GM12878 (cell line): ENCODE results near the gene PTPRU. TPM values are rescaled to one million over a fixed set of nuclear protein-coding genes. Genes with fewer than 3 reads are reported as not detected.

Source experiments
- ATAC-seq: fragments of 200-7000 bp; cut with Tn5 transposase; 3 replicates; pipeline ENCODE4 v1.9.1; 2020; ENCODE audit warnings: mild to moderate bottlenecking, moderate library complexity
- BruUV-seq: library from RNA; stranded (reverse); fragments of 400-500 nt; replicated peaks from 2 replicates; lab custom pipeline; 2021; lab: Mats Ljungman, UMichigan
- CTCF ChIA-PET: fragments of 300-600 bp; sonication (Branson Sonifier 250); formaldehyde crosslinking; extraction: SDS; loops from one replicate; lab custom pipeline; 2021; ENCODE audit warnings: inconsistent platforms; lab: Yijun Ruan, JAX
- POLR2A ChIA-PET: fragments of 350-600 bp; formaldehyde crosslinking; extraction: SDS; loops from one replicate; lab custom pipeline; 2021; ENCODE audit warnings: inconsistent platforms; lab: Charles Lee
- RAD21 ChIA-PET: fragments of 300-600 bp; sonication (Branson Sonifier 250); formaldehyde crosslinking; loops from one replicate; lab custom pipeline; 2023; ENCODE audit warnings: antibody characterized with exemption; ENCODE audit not compliant: unreplicated experiment; lab: Charles Lee
- SMC1A ChIA-PET: fragments of 300-600 bp; sonication (Branson Sonifier 250); formaldehyde crosslinking; loops from one replicate; lab custom pipeline; 2023; ENCODE audit not compliant: unreplicated experiment, uncharacterized antibody; lab: Charles Lee
- DNase-seq: peaks from one replicate; pipeline ENCODE4 v3.0.0-alpha.2; 2011; ENCODE audit warnings: low read depth, low spot score
- FAIRE-seq: peaks from 3 replicates; lab custom pipeline; 2011; peaks lifted over from hg19 to GRCh38; lab: Jason Lieb, UNC
- H2AFZ ChIP-seq: 2 replicates; pipeline ENCODE4 v1.6.0; 2011; ENCODE audit warnings: low read depth, low read length, control low read depth; ENCODE audit not compliant: control insufficient read depth
- H3K27ac ChIP-seq: 2 replicates; pipeline ENCODE4 v1.5.1; 2011; ENCODE audit warnings: control low read depth; ENCODE audit not compliant: control insufficient read depth, insufficient read depth
- H3K27me3 ChIP-seq, 2 experiments: replicated peaks in 1 of 2; 2 replicates each; pipeline versions ENCODE4 v1.6.0 to v1.6.1; 2011; ENCODE audit warnings: low read length in 1 of 2; ENCODE audit not compliant: control insufficient read depth in 2 of 2, insufficient read depth in 2 of 2
- H3K36me3 ChIP-seq, 2 experiments: 2 replicates each; pipeline ENCODE4 v1.5.1; 2011; ENCODE audit warnings: low read length in 1 of 2; ENCODE audit not compliant: control insufficient read depth in 2 of 2, insufficient read depth in 2 of 2
- H3K4me1 ChIP-seq: 2 replicates; pipeline ENCODE4 v1.6.1; 2011; ENCODE audit warnings: mild to moderate bottlenecking, low read length, moderate library complexity, mixed read lengths; ENCODE audit not compliant: control insufficient read depth, insufficient read depth
- H3K4me2 ChIP-seq: 2 replicates; pipeline ENCODE4 v1.6.0; 2011; ENCODE audit warnings: control low read depth; ENCODE audit not compliant: control insufficient read depth, insufficient read depth
- H3K4me3 ChIP-seq: fragments of 200-600 bp; sonication (generic); 2 replicates; pipeline ENCODE4 v1.5.1; 2016
- H3K79me2 ChIP-seq: 2 replicates; pipeline ENCODE4 v1.6.0; 2011; ENCODE audit warnings: low read length; ENCODE audit not compliant: control insufficient read depth, insufficient read depth
- H3K9ac ChIP-seq: 2 replicates; pipeline ENCODE4 v1.8.0; 2011; ENCODE audit warnings: low read length, control low read depth, mixed read lengths; ENCODE audit not compliant: control insufficient read depth, insufficient read depth
- H3K9me3 ChIP-seq: replicated peaks from 3 replicates; pipeline ENCODE4 v1.5.1; 2011; ENCODE audit warnings: mild to moderate bottlenecking, low read length; ENCODE audit not compliant: control insufficient read depth, insufficient read depth
- H4K20me1 ChIP-seq: 2 replicates; pipeline ENCODE4 v1.6.0; 2011; ENCODE audit not compliant: control insufficient read depth, insufficient read depth
- ATF7 ChIP-seq: fragments of 450-650 bp; IDR thresholded peaks from 2 replicates; pipeline ENCODE4 v1.6.1; 2016; ENCODE audit warnings: low read depth, mild to moderate bottlenecking
- BRCA1 ChIP-seq: IDR thresholded peaks from 2 replicates; pipeline ENCODE4 v1.6.1; 2011; ENCODE audit warnings: low read depth, low read length, improper control_type of control experiment
- ETV6 ChIP-seq, 2 experiments: fragments of 450-650 bp in 1 of 2; IDR thresholded peaks in 1 of 2; conservative IDR thresholded peaks in 1 of 2; 2 replicates each; pipeline ENCODE4 v1.6.1; 2014; ENCODE audit warnings: antibody characterized with exemption in 1 of 2, borderline replicate concordance in 1 of 2, low read depth in 1 of 2, mild to moderate bottlenecking in 1 of 2, moderate library complexity in 1 of 2
- FOS ChIP-seq: IDR thresholded peaks from 3 replicates; pipeline ENCODE4 v1.6.1; 2011; ENCODE audit warnings: borderline replicate concordance; ENCODE audit not compliant: insufficient read length; ENCODE audit errors: extremely low read depth
- GABPA ChIP-seq: IDR thresholded peaks from 2 replicates; pipeline ENCODE4 v1.6.1; 2014; ENCODE audit warnings: antibody characterized with exemption, low read depth, mild to moderate bottlenecking, inconsistent platforms
- IKZF1 ChIP-seq: fragments of 450-650 bp; conservative IDR thresholded peaks from 2 replicates; pipeline ENCODE4 v1.6.1; 2017; ENCODE audit warnings: antibody characterized with exemption, mild to moderate bottlenecking
- MTA3 ChIP-seq: IDR thresholded peaks from 2 replicates; pipeline ENCODE4 v1.6.1; 2012; ENCODE audit warnings: low read length, inconsistent platforms, borderline replicate concordance
- MYB ChIP-seq: fragments of 150-350 bp; IDR thresholded peaks from 2 replicates; pipeline ENCODE4 v1.6.1; 2014; ENCODE audit warnings: mild to moderate bottlenecking, low read depth, low read length, borderline replicate concordance
- NKRF ChIP-seq: fragments of 450-650 bp; conservative IDR thresholded peaks from 2 replicates; pipeline ENCODE4 v1.6.1; 2017; ENCODE audit warnings: mild to moderate bottlenecking, moderate library complexity
- NR2F1 ChIP-seq: fragments of 450-650 bp; conservative IDR thresholded peaks from 2 replicates; pipeline ENCODE4 v1.6.1; 2017; ENCODE audit warnings: mild to moderate bottlenecking
- PAX8 ChIP-seq: fragments of 450-650 bp; IDR thresholded peaks from 2 replicates; pipeline ENCODE4 v1.6.1; 2017; ENCODE audit warnings: mild to moderate bottlenecking, moderate library complexity
- RBBP5 ChIP-seq: fragments of 200-600 bp; sonication (generic); conservative IDR thresholded peaks from 2 replicates; pipeline ENCODE4 v1.6.1; 2016
- SMARCA5 ChIP-seq: fragments of 450-650 bp; IDR thresholded peaks from 2 replicates; pipeline ENCODE4 v1.6.1; 2017; ENCODE audit warnings: mild to moderate bottlenecking
- SMC3 ChIP-seq: IDR thresholded peaks from 2 replicates; pipeline ENCODE4 v1.6.1; 2011; ENCODE audit warnings: low read length, improper control_type of control experiment, borderline replicate concordance
- STAT3 ChIP-seq: IDR thresholded peaks from 2 replicates; pipeline ENCODE4 v1.6.1; 2011; ENCODE audit warnings: low read depth, low read length, improper control_type of control experiment
- ZBTB40 ChIP-seq: fragments of 450-650 bp; IDR thresholded peaks from 2 replicates; pipeline ENCODE4 v1.6.1; 2016; ENCODE audit warnings: mild to moderate bottlenecking, moderate library complexity, borderline replicate concordance
- ZNF217 ChIP-seq: fragments of 450-650 bp; IDR thresholded peaks from 2 replicates; pipeline ENCODE4 v1.6.1; 2017; ENCODE audit warnings: antibody characterized with exemption, mild to moderate bottlenecking
- WGBS: methylation state at CpG from one replicate; pipeline ENCODE4 v1.1.6; 2016; ENCODE audit warnings: low lambda C conversion rate; ENCODE audit not compliant: insufficient replicate concordance, insufficient coverage; ENCODE audit errors: missing lambda C conversion rate; 5-methylcytosine and 5-hydroxymethylcytosine counted together
- in situ Hi-C: fragments of 300-500 bp; cut with MboI; formaldehyde crosslinking; loops from 9 replicates; pipeline ENCODE4 v1.14.3; 2018; ENCODE audit warnings: mixed read lengths
- intact Hi-C: fragments of 100-400 bp; cut with micrococcal nuclease; formaldehyde crosslinking; loops from one replicate; pipeline ENCODE4 v1.14.2; 2022; ENCODE audit not compliant: unreplicated experiment
- polyA plus RNA-seq, 11 experiments: library from polyadenylated mRNA; depleted of rRNA in 4 of 11; unstranded in 6 of 11; stranded (reverse) in 5 of 11; fragments of >200 nt; fragmentation: Nextera tagmentation in 4 of 11; fragmentation: Illumina TruSeq in 1 of 11; extraction: Ambion mirVana in 4 of 11; extraction: Trizol in 1 of 11; gene quantifications; 1 replicate in 1 of 11; 2 replicates in 10 of 11; pipeline versions ENCODE4 v1.2.1 to v1.2.3, GENCODE V29; 2011 to 2016; ENCODE audit warnings: inconsistent platforms in 2 of 11, missing spikeins in 2 of 11, low read depth in 1 of 11
- total RNA-seq, 4 experiments: library from RNA; depleted of rRNA in 3 of 4; stranded (reverse); fragments of >200 nt in 3 of 4; fragmentation: Illumina TruSeq in 1 of 4; extraction: Trizol in 1 of 4; gene quantifications; 2 replicates each; pipeline versions ENCODE4 v1.2.1 to v1.2.3, GENCODE V29; 2013 to 2021

Gene PTPRU
- total and polyA plus RNA-seq, 10 of the 15 experiments (the other 5 are each of a cell fraction or from before 2014, with no cell fraction given), result 0.04 to 2.5 (median 0.73) TPM

GRCh38 chr1:29197993-29198392 lies 38.3 kb upstream of the PTPRU start:
- DNase-seq (no peak), ATAC-seq (no peak), FAIRE-seq (no peak)
- ChIA-PET RAD21 (interaction anchor here (0.5 to 2.0 kb wide), 9 partner anchors 8 to 321 kb away, joined by 3 to 15 read pairs (median 6); partner anchors contain the start of gene SRSF4), POLR2A (interaction anchor here (0.5 to 1.8 kb wide), 3 partner anchors 16 to 414 kb away, joined by 3 to 10 read pairs (median 3); partner anchors contain the start of gene SRSF4), CTCF (interaction anchor here (0.8 to 5.2 kb wide), 17 partner anchors 11 to 788 kb away, joined by 3 to 44 read pairs (median 4); partner anchors contain the start of gene SRSF4), SMC1A (interaction anchor here (0.7 to 8.3 kb wide), 11 partner anchors 10 to 413 kb away, joined by 3 to 127 read pairs (median 4); partner anchors contain the start of gene SRSF4)
- H3K27ac ChIP-seq, result no peak overlapping the region
- no peaks in the 10 kb centered on the region for H4K20me1 ChIP-seq
- H3K9me3 ChIP-seq, result no peaks in the 10 kb centered on the region
- H3K79me2 ChIP-seq, result no peaks in the 10 kb centered on the region
- WGBS, result 91% methylated on average over 12 of the region's 12 CpGs
- H3K4me2 ChIP-seq, result no peak overlapping the region
- H3K36me3 ChIP-seq, result peaks cover 5 to 19% of the 10 kb centered on the region in 2 experiments
- peaks cover 3% of the 10 kb centered on the region; the same call in 1 of the 2 replicates for H3K4me1 ChIP-seq
- intact Hi-C loops (no loop called here), in situ Hi-C loops (loop anchor here (5.0 kb wide), 2 partner anchors 316 to 416 kb away; no protein-coding TSS in a partner anchor)
- no peak overlapping the region for H2AFZ ChIP-seq
- TF ChIP-seq ATF7 (no peak), BRCA1 (no peak), PAX8 (no peak), NKRF (no peak), MYB (no peak), ETV6 (conservative IDR thresholded peaks at IDR 0.05 in 1 of 2, IDR thresholded peaks at IDR 0.05 in 1 of 2; ENCODE audit: borderline replicate concordance in 1 of 2, low read depth in 1 of 2) (no peak), SMARCA5 (no peak), ZNF217 (no peak), FOS (no peak), RBBP5 (no peak), GABPA (no peak), NR2F1 (no peak), SMC3 (no peak), ZBTB40 (no peak), MTA3 (no peak), IKZF1 (no peak), STAT3 (no peak)
- no TSS peak for BruUV-seq
- H3K27me3 ChIP-seq, result no peaks in the 10 kb centered on the region
- no peak overlapping the region for H3K4me3 ChIP-seq
- H3K9ac ChIP-seq, result no peak overlapping the region
